Chondrocyte (in vitro differentiated cells): ENCODE results near the gene RHPN2. TPM values are rescaled to one million over a fixed set of nuclear protein-coding genes. Genes with fewer than 3 reads are reported as not detected.
"Not testable (repeated sequence)": the region's sequence is repeated elsewhere in the genome, so short reads cannot be mapped to it uniquely, and the experiment has no call there.

Experiments
- DNase-seq: peaks from one replicate; pipeline ENCODE4 v3.0.0; 2021; ENCODE audit warnings: mixed read lengths, low spot score
- H3K27ac Mint-ChIP-seq: one replicate; pipeline ENCODE4 v1.8.0; 2021; ENCODE audit warnings: mild to moderate bottlenecking, moderate library complexity, mixed read lengths; ENCODE audit not compliant: unreplicated experiment
- H3K27me3 Mint-ChIP-seq: 2 replicates; pipeline ENCODE4 v1.8.0; 2021; ENCODE audit warnings: low read depth, mixed read lengths
- H3K36me3 Mint-ChIP-seq: 2 replicates; pipeline ENCODE4 v1.8.0; 2021; ENCODE audit warnings: low read depth, mixed read lengths
- H3K4me1 Mint-ChIP-seq: 2 replicates; pipeline ENCODE4 v1.8.0; 2021; ENCODE audit warnings: low read depth, mild to moderate bottlenecking, mixed read lengths
- H3K4me3 Mint-ChIP-seq: one replicate; pipeline ENCODE4 v1.8.0; 2021; ENCODE audit warnings: mild to moderate bottlenecking, moderate library complexity, mixed read lengths; ENCODE audit not compliant: unreplicated experiment
- H3K9me3 Mint-ChIP-seq: 2 replicates; pipeline ENCODE4 v1.8.0; 2021; ENCODE audit warnings: low read depth, mixed read lengths
- CTCF ChIP-seq: fragments of 200-600 bp; sonication (generic); IDR thresholded peaks from 2 replicates; pipeline ENCODE4 v1.5.0; 2021; ENCODE audit warnings: antibody characterized with exemption, mild to moderate bottlenecking, moderate library complexity
- total RNA-seq: library from RNA; stranded (reverse); gene quantifications from 3 replicates; pipeline ENCODE4 v1.2.1, GENCODE V29; 2021

The RHPN2 gene
- total RNA-seq, 1 donor from 2014 or later = 8.5 TPM

DNA sequence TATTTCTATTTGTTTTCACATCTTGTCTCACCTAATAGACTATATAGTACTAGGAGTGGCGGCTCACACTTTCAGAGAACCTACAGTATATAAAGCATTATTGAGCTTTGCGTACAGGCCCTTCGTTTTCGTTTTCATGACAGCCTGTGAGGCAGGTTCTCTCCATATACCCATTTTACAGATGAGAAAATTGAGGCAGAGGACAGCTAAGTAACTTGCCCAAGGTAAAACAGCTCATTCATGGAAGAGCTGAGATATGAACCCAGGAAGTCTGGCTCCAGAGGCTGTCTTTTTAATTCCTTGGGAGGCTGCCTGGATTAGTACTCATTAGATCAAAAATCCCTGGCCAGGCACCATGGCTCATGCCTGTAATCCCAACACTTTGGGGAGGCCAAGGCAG lies 63.8 kb downstream of the RHPN2 start:
- peaks cover 14% of the 10 kb centered on the region for H3K36me3 Mint-ChIP-seq
- no peak overlapping the region for H3K27ac Mint-ChIP-seq
- no peak for DNase-seq
- no peaks in the 10 kb centered on the region for H3K27me3 Mint-ChIP-seq
- H3K4me1 Mint-ChIP-seq = no peaks in the 10 kb centered on the region
- H3K9me3 Mint-ChIP-seq = no peaks in the 10 kb centered on the region
- no peak for TF ChIP-seq CTCF
- no peak overlapping the region for H3K4me3 Mint-ChIP-seq

GRCh38 chr19:33000510-33000909 lies 64.2 kb downstream of the RHPN2 start:
- Mint-ChIP-seq H3K4me3 (no peak overlapping the region), H3K36me3 (peaks cover 14% of the 10 kb centered on the region), H3K27ac (no peak overlapping the region)

GRCh38 chr19:32998722-32999121 lies 66.0 kb downstream of the RHPN2 start:
- TF ChIP-seq CTCF = no peak
- no peak for DNase-seq
- no peak overlapping the region for H3K27ac Mint-ChIP-seq
- peaks cover 11% of the 10 kb centered on the region for H3K36me3 Mint-ChIP-seq
- no peaks in the 10 kb centered on the region for H3K27me3 Mint-ChIP-seq
- no peak overlapping the region for H3K4me3 Mint-ChIP-seq
- H3K4me1 Mint-ChIP-seq = no peaks in the 10 kb centered on the region
- H3K9me3 Mint-ChIP-seq = no peaks in the 10 kb centered on the region

More at GRCh38 chr19:33000510-33000909, 64.2 kb downstream of the RHPN2 start:
- no peak for TF ChIP-seq CTCF
- H3K27me3 Mint-ChIP-seq = no peaks in the 10 kb centered on the region
- no peaks in the 10 kb centered on the region for H3K9me3 Mint-ChIP-seq
- DNase-seq = no peak
- no peaks in the 10 kb centered on the region for H3K4me1 Mint-ChIP-seq

DNA sequence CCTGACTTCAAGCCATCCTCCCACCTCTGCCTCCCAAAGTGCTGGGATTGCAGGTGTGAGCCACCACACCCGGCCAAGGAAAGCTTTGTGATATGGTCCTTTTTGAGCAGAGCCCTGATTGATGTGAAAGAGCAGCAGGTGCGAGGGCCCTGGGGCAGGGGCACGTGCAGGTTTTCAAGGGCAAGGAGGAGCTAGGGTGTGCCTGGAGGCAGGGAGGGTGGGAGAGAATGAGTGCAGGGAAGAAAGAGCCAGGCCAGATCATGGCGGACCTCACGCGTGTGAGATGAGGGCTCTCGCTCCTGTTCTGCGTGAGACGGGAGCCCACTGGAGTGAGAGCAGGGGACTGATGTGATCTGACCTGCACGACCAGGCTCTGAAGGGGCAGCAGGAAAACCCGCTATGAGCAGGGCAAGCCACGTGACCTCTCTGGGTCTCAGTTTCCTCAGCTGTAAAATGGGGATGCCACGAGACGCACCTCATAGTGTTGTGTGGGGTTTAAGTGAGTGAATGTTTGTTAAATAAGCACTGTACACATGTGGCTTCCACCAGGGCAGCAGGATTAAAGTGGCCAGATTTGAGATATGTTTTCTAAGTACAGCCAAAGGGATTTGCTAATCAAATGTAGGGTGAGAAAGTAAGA lies 66.9 kb downstream of the RHPN2 start:
- H3K36me3 Mint-ChIP-seq = peaks cover 8% of the 10 kb centered on the region
- H3K27ac Mint-ChIP-seq = no peak overlapping the region
- H3K27me3 Mint-ChIP-seq = no peaks in the 10 kb centered on the region
- H3K4me1 Mint-ChIP-seq = no peaks in the 10 kb centered on the region
- no peaks in the 10 kb centered on the region for H3K9me3 Mint-ChIP-seq
- no peak overlapping the region for H3K4me3 Mint-ChIP-seq
- TF ChIP-seq CTCF = no peak
- DNase-seq = no peak

DNA sequence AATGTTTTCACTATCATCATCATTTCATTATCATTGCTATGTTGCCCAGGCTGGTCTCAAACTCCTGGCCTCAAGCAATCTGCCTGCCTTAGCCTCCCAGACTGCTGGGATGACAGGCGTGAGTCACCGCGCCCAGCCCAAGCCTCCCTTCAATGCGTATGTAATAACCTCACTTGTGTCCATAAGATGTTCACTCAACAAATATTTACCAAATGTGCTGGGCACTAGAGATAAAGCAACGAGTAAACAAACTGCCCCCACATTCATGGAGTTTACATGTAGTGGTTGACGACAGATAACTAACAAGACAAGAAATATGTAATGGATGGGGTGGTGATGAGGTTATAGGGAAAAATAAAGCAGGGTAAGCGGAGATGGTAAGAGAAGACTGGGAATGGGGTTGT lies 67.6 kb downstream of the RHPN2 start:
- not testable (repeated sequence) for H3K4me1 Mint-ChIP-seq, H3K4me3 Mint-ChIP-seq, DNase-seq, H3K36me3 Mint-ChIP-seq, H3K9me3 Mint-ChIP-seq, H3K27me3 Mint-ChIP-seq, H3K27ac Mint-ChIP-seq

- peaks cover 10% of the 10 kb centered on the region for H3K36me3 Mint-ChIP-seq
- H3K4me1 Mint-ChIP-seq, H3K4me3 Mint-ChIP-seq, H3K9me3 Mint-ChIP-seq, DNase-seq, H3K27me3 Mint-ChIP-seq, H3K27ac Mint-ChIP-seq: not testable (repeated sequence)
Measured at GRCh38 chr19:32995966-32996365, 68.7 kb downstream of the RHPN2 start.
